ENCODE results near the gene C10orf90.

The C10orf90 gene

GRCh38 chr10:126674741-126675515, 4.4 kb upstream of the C10orf90 start:
- DNase-seq = no peak

GRCh38 chr10:126673565-126673964, 3.1 kb upstream of the C10orf90 start:
- no peak for DNase-seq

- no peak for DNase-seq
These were observed 996 bp upstream of the C10orf90 start for GRCh38 chr10:126671402-126671975.

- no peak for DNase-seq
These were observed 385 bp upstream of the C10orf90 start for GRCh38 chr10:126670895-126671261.

- DNase-seq = no peak
These were observed 1.3 kb downstream of the C10orf90 start for GRCh38 chr10:126669168-126669567.

- no peak for DNase-seq
These were observed 2.0 kb downstream of the C10orf90 start for GRCh38 chr10:126668505-126668904.

GRCh38 chr10:126667568-126667967, 2.9 kb downstream of the C10orf90 start:
- no peak for DNase-seq

- no peak for DNase-seq
These were observed 5.3 kb downstream of the C10orf90 start for GRCh38 chr10:126665207-126665606.

- DNase-seq = no peak
These were observed 6.6 kb downstream of the C10orf90 start for GRCh38 chr10:126663880-126664279.

- no peak for DNase-seq
These were observed 7.2 kb downstream of the C10orf90 start for GRCh38 chr10:126663328-126663727.

- DNase-seq = no peak
These were observed 8.5 kb downstream of the C10orf90 start for GRCh38 chr10:126661841-126662515.

GRCh38 chr10:126661356-126661755, 9.1 kb downstream of the C10orf90 start:
- DNase-seq = no peak

GRCh38 chr10:126659750-126660149, 10.7 kb downstream of the C10orf90 start:
- DNase-seq = no peak

GRCh38 chr10:126658928-126659327, 11.6 kb downstream of the C10orf90 start:
- DNase-seq = no peak

- no peak for DNase-seq
These were observed 15.9 kb downstream of the C10orf90 start for GRCh38 chr10:126654579-126654978.

- DNase-seq = no peak
These were observed 19.0 kb downstream of the C10orf90 start for GRCh38 chr10:126651467-126651866.

- DNase-seq = no peak
These were observed 20.3 kb downstream of the C10orf90 start for GRCh38 chr10:126650161-126650560.

- DNase-seq = no peak
These were observed 23.4 kb downstream of the C10orf90 start for GRCh38 chr10:126647116-126647515.

- no peak for DNase-seq
These were observed 24.4 kb downstream of the C10orf90 start for GRCh38 chr10:126646110-126646509.

- DNase-seq = no peak
These were observed 30.1 kb downstream of the C10orf90 start for GRCh38 chr10:126640401-126640800.

GRCh38 chr10:126639084-126639483, 31.4 kb downstream of the C10orf90 start:
- DNase-seq = no peak

GRCh38 chr10:126638542-126638941, 32.0 kb downstream of the C10orf90 start:
- DNase-seq = no peak

GRCh38 chr10:126637501-126637900, 33.0 kb downstream of the C10orf90 start:
- DNase-seq = no peak

GRCh38 chr10:126634911-126635310, 35.6 kb downstream of the C10orf90 start:
- DNase-seq = no peak

Data from inflammatory macrophage treated with lipopolysaccharide for 1 hour (primary cell).